GM19438 (cell line): ENCODE measurements around the gene BAAT.
A peak's percentile ranks its signal among the peaks of the same experiment; 100 is the strongest.
"Not testable (repeated sequence)": the region's sequence is repeated elsewhere in the genome, so short reads cannot be mapped to it uniquely, and the experiment has no call there.

Experiments
- ATAC-seq: cut with Tn5 transposase; IDR thresholded peaks from one replicate; pipeline ENCODE4 v1.9.1; 2021; ENCODE audit warnings: low read depth; ENCODE audit not compliant: unreplicated experiment

BAAT gene

GRCh38 chr9:101384873-101385536 lies at the start of gene BAAT:
TSS of gene BAAT (minus strand) at chr9:101385006. CDS start at chr9:101371404, 13,602 bp downstream.
- ATAC-seq: not testable (repeated sequence)

- ATAC-seq: no peak
Observed at GRCh38 chr9:101433229-101433628, 48.4 kb upstream of the BAAT start.

GRCh38 chr9:101432740-101433139 lies 47.9 kb upstream of the BAAT start:
- ATAC-seq: no peak

GRCh38 chr9:101432171-101432570 lies 47.4 kb upstream of the BAAT start:
- ATAC-seq: no peak

GRCh38 chr9:101429736-101430135 lies 44.9 kb upstream of the BAAT start:
- no peak for ATAC-seq

- no peak for ATAC-seq
Observed at GRCh38 chr9:101428909-101429308, 44.1 kb upstream of the BAAT start.

GRCh38 chr9:101427957-101428655 lies 43.3 kb upstream of the BAAT start:
- ATAC-seq: peak; percentile 70

- no peak for ATAC-seq
Observed at GRCh38 chr9:101427358-101427757, 42.6 kb upstream of the BAAT start.

GRCh38 chr9:101421653-101422065 lies 36.9 kb upstream of the BAAT start:
- no peak for ATAC-seq

- ATAC-seq: no peak
Observed at GRCh38 chr9:101419863-101420262, 35.1 kb upstream of the BAAT start.

GRCh38 chr9:101418518-101419430 lies 34.0 kb upstream of the BAAT start:
- no peak for ATAC-seq

GRCh38 chr9:101417977-101418376 lies 33.2 kb upstream of the BAAT start:
- no peak for ATAC-seq

- ATAC-seq: no peak
Observed at GRCh38 chr9:101417389-101417788, 32.6 kb upstream of the BAAT start.

GRCh38 chr9:101415578-101415977 lies 30.8 kb upstream of the BAAT start:
- ATAC-seq: no peak

GRCh38 chr9:101414839-101415238 lies 30.0 kb upstream of the BAAT start:
- ATAC-seq: no peak

- no peak for ATAC-seq
Observed at GRCh38 chr9:101409079-101409477, 24.3 kb upstream of the BAAT start.

- no peak for ATAC-seq
Observed at GRCh38 chr9:101408374-101409078, 23.7 kb upstream of the BAAT start.

- ATAC-seq: no peak
Observed at GRCh38 chr9:101403516-101404285, 18.9 kb upstream of the BAAT start.

GRCh38 chr9:101400120-101400519 lies 15.3 kb upstream of the BAAT start:
- no peak for ATAC-seq

GRCh38 chr9:101399643-101399970 lies 14.8 kb upstream of the BAAT start:
- ATAC-seq: no peak
